Prostate gland (tissue), 2 donors: Measurements from ENCODE around the gene JAKMIP3. TPM values are rescaled to one million over a fixed set of nuclear protein-coding genes. Genes with fewer than 3 reads are reported as not detected.

Experiments used
- DNase-seq: peaks from one replicate; pipeline ENCODE4 v3.0.0-alpha.2; 2019; ENCODE audit warnings: low spot score
- H3K27ac ChIP-seq, 2 donors: fragments of 200-600 bp; sonication (generic); 2 replicates each; pipeline ENCODE4 v1.5.1; 2017 to 2019
- H3K27me3 ChIP-seq: fragments of 200-600 bp; sonication (generic); replicated peaks from 2 replicates; pipeline ENCODE4 v1.5.1; 2019; ENCODE audit not compliant: insufficient read depth
- H3K36me3 ChIP-seq, 2 donors: fragments of 200-600 bp; sonication (generic); 1 replicate in 1 of 2; 2 replicates in 1 of 2; pipeline versions ENCODE4 v1.5.1 to v1.8.1; 2017 to 2019
- H3K4me1 ChIP-seq: fragments of 200-600 bp; sonication (generic); replicated peaks from 2 replicates; pipeline ENCODE4 v1.5.1; 2019
- H3K4me3 ChIP-seq, 2 donors: fragments of 200-600 bp; sonication (generic); 2 replicates each; pipeline ENCODE4 v1.5.1; 2017 to 2019
- H3K9me3 ChIP-seq: fragments of 200-600 bp; sonication (generic); 2 replicates; pipeline ENCODE4 v1.5.1; 2017
- POLR2A ChIP-seq: fragments of 450-650 bp; IDR thresholded peaks from one replicate; pipeline ENCODE4 v1.6.1; 2016; ENCODE audit warnings: antibody characterized with exemption, mild to moderate bottlenecking
- POLR2AphosphoS5 ChIP-seq: sonication (generic); formaldehyde crosslinking; IDR thresholded peaks from one replicate; pipeline ENCODE4 v1.6.1; 2017; ENCODE audit warnings: antibody characterized with exemption
- WGBS: methylation state at CpG from one replicate; pipeline ENCODE4 v1.1.5; 2018; 5-methylcytosine and 5-hydroxymethylcytosine counted together
- intact Hi-C: fragments of 100-400 bp; cut with DNase I; formaldehyde crosslinking; loops from one replicate; pipeline ENCODE4 v1.14.2; 2022
- total RNA-seq, 2 donors: library from RNA; depleted of rRNA; stranded (reverse); fragments of >200 nt; gene quantifications; one replicate each; pipeline ENCODE4 v1.1.0, GENCODE V29; 2016
- TF ChIP-seq, protein P1 (sequence below), 4 experiments: fragments of 200-600 bp in 2 of 4; fragments of 450-650 bp in 2 of 4; sonication (generic) in 2 of 4; IDR thresholded peaks; 1 replicate in 3 of 4; 2 replicates in 1 of 4; pipeline ENCODE4 v1.5.1; 2016 to 2019; ENCODE audit warnings: antibody characterized with exemption in 4 of 4, mild to moderate bottlenecking in 2 of 4, moderate library complexity in 2 of 4

The JAKMIP3 gene
- total RNA-seq, 2 donors from 2014 or later, result 2.6 to 3.4 TPM

DNA sequence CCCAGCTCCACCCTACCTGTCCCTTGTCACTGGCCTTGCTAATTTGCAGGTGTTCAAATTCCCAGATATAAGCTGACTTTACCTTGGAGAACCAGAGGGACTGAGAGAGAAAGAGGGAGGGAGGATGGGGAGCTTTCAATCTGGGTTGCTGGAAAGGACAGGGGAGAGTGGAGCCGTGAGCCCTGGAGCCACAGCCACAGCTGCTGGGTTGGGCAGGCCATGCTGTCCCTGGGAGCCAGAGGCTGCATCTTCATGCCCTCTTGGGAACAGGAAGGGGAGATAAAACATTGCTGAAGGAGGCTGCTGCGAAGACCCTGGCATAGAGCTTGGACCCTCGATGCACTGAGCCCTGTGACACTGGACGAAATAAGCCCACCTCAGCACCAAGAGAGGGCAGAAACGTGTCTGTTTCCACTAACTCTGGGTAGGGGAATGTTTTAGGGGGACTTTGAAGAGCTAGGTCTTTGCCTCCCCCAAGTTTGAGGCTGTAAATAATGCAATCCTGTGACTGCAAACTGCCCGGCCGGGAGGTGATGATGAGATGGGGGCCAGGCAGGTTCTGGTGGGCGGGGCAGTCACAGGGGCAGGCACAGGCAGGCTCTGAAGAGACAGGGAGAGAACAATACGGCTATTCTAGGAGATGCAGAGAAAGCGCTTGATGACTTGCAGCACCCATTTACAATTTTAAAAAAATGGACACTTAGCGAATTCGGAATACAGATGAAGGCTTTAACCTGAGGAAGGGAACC is 5.8 kb upstream of the JAKMIP3 start:
- no peak for TF ChIP-seq POLR2AphosphoS5
- no peak for TF ChIP-seq POLR2A
- TF ChIP-seq, protein P1, sequence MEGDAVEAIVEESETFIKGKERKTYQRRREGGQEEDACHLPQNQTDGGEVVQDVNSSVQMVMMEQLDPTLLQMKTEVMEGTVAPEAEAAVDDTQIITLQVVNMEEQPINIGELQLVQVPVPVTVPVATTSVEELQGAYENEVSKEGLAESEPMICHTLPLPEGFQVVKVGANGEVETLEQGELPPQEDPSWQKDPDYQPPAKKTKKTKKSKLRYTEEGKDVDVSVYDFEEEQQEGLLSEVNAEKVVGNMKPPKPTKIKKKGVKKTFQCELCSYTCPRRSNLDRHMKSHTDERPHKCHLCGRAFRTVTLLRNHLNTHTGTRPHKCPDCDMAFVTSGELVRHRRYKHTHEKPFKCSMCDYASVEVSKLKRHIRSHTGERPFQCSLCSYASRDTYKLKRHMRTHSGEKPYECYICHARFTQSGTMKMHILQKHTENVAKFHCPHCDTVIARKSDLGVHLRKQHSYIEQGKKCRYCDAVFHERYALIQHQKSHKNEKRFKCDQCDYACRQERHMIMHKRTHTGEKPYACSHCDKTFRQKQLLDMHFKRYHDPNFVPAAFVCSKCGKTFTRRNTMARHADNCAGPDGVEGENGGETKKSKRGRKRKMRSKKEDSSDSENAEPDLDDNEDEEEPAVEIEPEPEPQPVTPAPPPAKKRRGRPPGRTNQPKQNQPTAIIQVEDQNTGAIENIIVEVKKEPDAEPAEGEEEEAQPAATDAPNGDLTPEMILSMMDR (IDR thresholded peaks at IDR 0.05), result no peak
- no peak for DNase-seq
- Histone ChIP-seq H3K36me3 (no peaks in the 10 kb centered on the region), H3K4me1 (peaks cover under 1% of the 10 kb centered on the region), H3K4me3 (no peak overlapping the region), H3K9me3 (no peaks in the 10 kb centered on the region), H3K27ac (no peak overlapping the region), H3K27me3 (no peaks in the 10 kb centered on the region)
- WGBS, result 49% methylated on average over 12 of the region's 12 CpGs
- intact Hi-C loops, result no loop called here

DNA sequence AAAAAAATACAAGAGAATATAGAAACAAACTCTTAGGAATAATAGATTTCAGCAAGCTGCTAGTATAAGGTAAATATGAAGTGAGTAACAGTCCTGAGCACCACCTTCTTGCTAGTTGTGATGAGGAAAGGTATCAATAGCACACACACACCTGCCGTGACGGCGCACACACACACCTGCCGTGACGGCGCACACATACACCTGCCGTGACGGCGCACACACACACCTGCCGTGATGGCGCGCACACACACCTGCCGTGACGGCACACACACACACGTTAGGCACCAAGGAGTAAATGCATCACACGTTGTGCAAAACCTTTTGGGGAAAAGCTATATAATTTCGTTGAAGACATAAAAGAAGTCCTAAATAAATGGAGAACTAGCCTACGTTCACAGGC is 4.7 kb upstream of the JAKMIP3 start:
- no peak for DNase-seq
- Histone ChIP-seq H3K9me3 (no peaks in the 10 kb centered on the region), H3K4me1 (peaks cover 4% of the 10 kb centered on the region), H3K4me3 (no peak overlapping the region), H3K27ac (no peak overlapping the region), H3K27me3 (no peaks in the 10 kb centered on the region), H3K36me3 (no peaks in the 10 kb centered on the region)
- 94% methylated on average over 18 of the region's 18 CpGs for WGBS
- TF ChIP-seq POLR2A, result no peak
- intact Hi-C loops, result no loop called here

DNA sequence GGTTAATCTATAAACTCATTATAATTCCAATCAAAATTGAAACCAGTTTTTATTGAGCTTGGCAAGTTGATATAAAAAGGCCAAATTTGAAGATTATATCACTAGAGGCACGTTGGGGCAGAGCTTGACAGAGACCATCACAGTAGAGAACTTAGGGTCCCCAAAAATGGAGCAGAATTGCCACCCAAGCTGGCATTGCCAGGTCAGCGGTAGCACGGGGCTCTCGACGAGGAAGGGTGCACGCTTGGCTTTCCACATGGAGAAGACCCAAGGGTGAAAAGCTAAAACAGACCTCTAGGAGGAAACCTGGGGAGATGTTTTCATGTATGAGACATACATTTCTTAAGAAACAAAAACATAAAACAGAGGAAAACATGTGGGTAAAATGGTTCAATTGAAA is 4.3 kb upstream of the JAKMIP3 start:
- Histone ChIP-seq H3K4me3 (no peak overlapping the region), H3K9me3 (no peaks in the 10 kb centered on the region), H3K27me3 (no peaks in the 10 kb centered on the region), H3K4me1 (peaks cover 4% of the 10 kb centered on the region), H3K36me3 (no peaks in the 10 kb centered on the region), H3K27ac (no peak overlapping the region)
- TF ChIP-seq POLR2AphosphoS5, result no peak
- TF ChIP-seq, protein P1 (IDR thresholded peaks at IDR 0.05), result no peak
- no peak for TF ChIP-seq POLR2A
- DNase-seq, result no peak
- intact Hi-C loops, result no loop called here
- 80% methylated on average over 6 of the region's 6 CpGs for WGBS

DNA sequence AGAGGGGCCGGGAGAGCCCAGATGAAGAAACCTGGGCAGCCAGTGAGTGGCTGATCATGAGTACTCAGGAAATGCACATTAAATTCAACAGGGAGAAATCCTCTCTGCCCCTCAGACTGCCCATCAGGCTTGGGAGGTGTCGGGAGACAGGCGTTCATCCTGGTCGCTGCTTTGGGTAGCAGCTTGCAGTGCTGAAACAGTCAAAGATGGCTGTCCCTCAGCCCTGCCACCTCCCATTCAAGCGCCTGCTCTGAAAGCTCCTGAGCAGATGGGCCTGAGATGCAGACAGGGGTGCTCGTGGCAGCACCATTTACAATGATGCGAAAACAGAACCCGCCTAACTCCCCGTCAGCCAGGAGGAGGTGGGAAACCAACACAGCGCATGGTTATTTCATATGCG is 3.6 kb upstream of the JAKMIP3 start:
- Histone ChIP-seq H3K4me1 (peaks cover 4% of the 10 kb centered on the region), H3K27ac (no peak overlapping the region), H3K4me3 (no peak overlapping the region), H3K9me3 (no peaks in the 10 kb centered on the region), H3K27me3 (no peaks in the 10 kb centered on the region), H3K36me3 (no peaks in the 10 kb centered on the region)
- DNase-seq, result no peak
- WGBS, result 92% methylated on average over 11 of the region's 11 CpGs
- intact Hi-C loops, result no loop called here
- no peak for TF ChIP-seq POLR2A
- TF ChIP-seq POLR2AphosphoS5, result no peak
- TF ChIP-seq, protein P1 (IDR thresholded peaks at IDR 0.05), result no peak

DNA sequence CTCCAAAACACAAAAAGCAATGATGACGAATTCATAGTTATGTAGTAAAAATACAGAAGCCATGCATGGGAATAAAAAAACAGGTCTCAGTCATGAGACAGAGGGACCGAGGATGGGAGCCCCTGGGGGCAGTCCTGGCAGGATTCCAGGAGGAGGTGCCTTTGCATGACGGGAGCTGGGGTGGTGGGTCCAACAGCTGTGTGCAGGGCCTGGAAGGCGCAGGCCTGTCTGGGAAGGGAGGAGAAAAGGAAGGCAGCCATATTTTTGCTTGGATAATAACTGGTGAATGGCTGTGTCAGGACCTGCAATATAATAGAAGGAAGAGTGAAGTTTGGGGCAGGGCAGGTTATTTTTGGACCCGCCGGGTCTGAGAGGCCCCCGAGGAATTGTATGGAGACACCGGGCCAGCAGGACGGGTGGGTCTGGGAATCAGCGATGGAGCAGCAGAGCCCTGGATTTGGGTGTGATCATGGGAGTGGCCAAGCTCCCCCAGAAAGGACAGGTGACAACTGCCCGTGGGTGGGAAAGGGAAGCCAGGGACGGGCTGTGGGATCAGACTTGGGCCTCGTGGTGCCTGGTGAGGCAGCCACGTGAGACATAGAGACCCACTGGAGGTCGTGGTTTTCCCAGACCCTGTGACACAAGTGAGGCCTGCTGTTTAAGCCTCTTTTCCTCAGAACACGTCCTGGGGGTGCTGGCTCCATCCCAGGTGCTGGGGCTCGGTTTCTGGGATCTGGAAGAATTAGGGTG is 2.9 kb upstream of the JAKMIP3 start:
- Histone ChIP-seq H3K36me3 (no peaks in the 10 kb centered on the region), H3K9me3 (no peaks in the 10 kb centered on the region), H3K4me3 (no peak overlapping the region), H3K27me3 (no peaks in the 10 kb centered on the region), H3K27ac (no peak overlapping the region), H3K4me1 (peaks cover 4% of the 10 kb centered on the region)
- no peak for DNase-seq
- TF ChIP-seq POLR2A, result no peak
- TF ChIP-seq POLR2AphosphoS5, result no peak
- TF ChIP-seq, protein P1 (IDR thresholded peaks at IDR 0.05), result no peak
- 77% methylated on average over 17 of the region's 17 CpGs for WGBS
- intact Hi-C loops, result no loop called here
